Activated T-cell treated with anti-CD3 and anti-CD28 coated beads, Interleukin-2, amount 50 U/mL, for 4 hours (primary cell): ENCODE data around the gene IQCE. TPM values are rescaled to one million over a fixed set of nuclear protein-coding genes. Genes with fewer than 3 reads are reported as not detected.

ENCODE experiments used
- ATAC-seq, 2 donors: fragments of 200-7000 bp; cut with Tn5 transposase; one replicate each; pipeline ENCODE4 v1.10.0; 2021
- DNase-seq: peaks from one replicate; pipeline ENCODE4 v3.0.0-alpha.2; 2020
- H3K27me3 Mint-ChIP-seq: one replicate; pipeline ENCODE4 v1.8.0; 2021; ENCODE audit warnings: low read depth, mixed read lengths
- H3K36me3 Mint-ChIP-seq: one replicate; pipeline ENCODE4 v1.8.0; 2022; ENCODE audit warnings: mixed read lengths; ENCODE audit not compliant: insufficient read depth
- H3K4me1 Mint-ChIP-seq: one replicate; pipeline ENCODE4 v1.8.0; 2021; ENCODE audit warnings: low read depth, mixed read lengths
- H3K4me3 Mint-ChIP-seq: one replicate; pipeline ENCODE4 v1.8.0; 2021; ENCODE audit warnings: mild to moderate bottlenecking, moderate library complexity, mixed read lengths
- H3K9me3 Mint-ChIP-seq: one replicate; pipeline ENCODE4 v1.8.0; 2021; ENCODE audit warnings: mixed read lengths
- total RNA-seq, 3 donors: library from RNA; stranded (reverse); gene quantifications; one replicate each; pipeline ENCODE4 v1.2.1, GENCODE V29; 2021

IQCE gene
- total RNA-seq, 3 donors from 2014 or later, result 8.9 to 10.4 (median 9.0) TPM

DNA sequence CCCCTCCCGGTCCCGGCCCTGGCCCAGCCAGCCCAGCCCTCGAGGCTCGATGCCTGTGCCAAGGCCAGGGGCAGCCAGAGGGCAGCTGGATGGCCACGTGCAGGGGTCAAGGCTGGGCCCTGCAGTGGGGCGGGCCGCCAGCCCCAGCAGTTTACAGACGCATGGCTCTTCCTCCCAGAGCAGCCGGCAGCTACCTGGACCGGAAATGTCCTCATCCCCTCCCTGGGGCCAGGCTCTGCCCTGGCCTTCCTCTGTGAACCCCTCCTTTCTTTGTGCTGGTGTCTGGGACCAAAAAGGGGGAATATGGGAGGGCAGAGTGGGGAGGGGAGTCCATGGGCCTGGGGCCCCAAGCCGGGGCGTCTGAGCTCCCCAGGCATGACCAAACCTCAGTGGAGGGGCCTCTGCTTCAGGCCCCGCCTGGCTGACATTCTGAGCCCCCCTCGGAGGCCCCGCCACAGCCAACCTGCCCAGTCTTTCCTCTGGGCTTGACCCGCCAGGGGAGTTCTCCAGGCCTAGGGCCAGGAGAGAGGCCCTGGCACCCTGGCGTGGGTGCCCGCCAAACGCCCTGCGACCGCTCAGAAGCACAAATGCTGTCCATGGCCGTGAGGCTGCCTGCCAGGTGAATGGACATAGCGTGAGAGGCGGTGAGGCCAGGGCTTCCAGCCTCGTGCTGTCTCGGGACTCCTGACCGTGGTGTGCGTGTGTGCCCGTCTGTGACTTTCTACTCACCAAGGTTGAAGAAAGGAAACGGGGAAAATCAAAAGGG, 104.5 kb downstream of the IQCE start:
- Mint-ChIP-seq H3K9me3 (no peaks in the 10 kb centered on the region), H3K36me3 (no peaks in the 10 kb centered on the region), H3K27me3 (peaks cover 5% of the 10 kb centered on the region), H3K4me3 (no peak overlapping the region), H3K4me1 (no peaks in the 10 kb centered on the region)
- DNase-seq, result no peak
- no peak for ATAC-seq

DNA sequence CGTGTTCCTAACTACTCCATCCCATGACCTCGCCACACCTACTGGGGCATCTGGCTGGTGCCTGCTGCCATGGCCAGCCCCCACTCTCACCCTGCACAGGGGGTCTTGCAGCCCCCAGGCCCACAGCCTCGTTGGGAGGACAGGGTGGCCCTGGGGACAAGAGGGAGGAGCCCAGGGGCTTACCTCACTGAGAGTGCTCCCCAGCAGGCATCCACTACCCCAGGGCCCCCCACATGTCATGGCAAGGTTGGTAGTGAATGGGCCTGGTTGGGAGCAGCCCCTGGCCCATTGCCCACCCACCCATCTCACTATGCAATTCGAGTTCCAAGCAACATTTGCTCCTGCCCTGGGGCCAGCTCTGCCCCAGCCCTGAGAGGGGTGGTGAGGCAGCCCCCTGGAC, 105.2 kb downstream of the IQCE start:
- no peaks in the 10 kb centered on the region for H3K9me3 Mint-ChIP-seq
- H3K27me3 Mint-ChIP-seq, result peaks cover 7% of the 10 kb centered on the region
- no peak for ATAC-seq
- no peak for DNase-seq
- H3K4me1 Mint-ChIP-seq, result no peaks in the 10 kb centered on the region
- H3K4me3 Mint-ChIP-seq, result no peak overlapping the region
- no peaks in the 10 kb centered on the region for H3K36me3 Mint-ChIP-seq

Other genes starting within 250 kb of the IQCE start
- gene SNX8, start 244.5 kb upstream of the IQCE start, total RNA-seq, result 10 to 100 TPM; 51.9 to 54.0 (median 53.9) TPM
- 100 to 1,000 TPM; 448 to 483 (median 474) TPM for gene EIF3B, start 204.2 kb upstream of the IQCE start, total RNA-seq
- gene CHST12, start 155.4 kb upstream of the IQCE start, total RNA-seq, result 1 to 10 TPM; 4.9 to 6.5 (median 5.9) TPM
- gene GRIFIN, start 82.6 kb upstream of the IQCE start, total RNA-seq, result not detected
- 10 to 100 TPM; 16.1 to 17.7 (median 17.7) TPM for gene LFNG, start 39.2 kb upstream of the IQCE start, total RNA-seq
- 10 to 100 TPM; 40.7 to 55.0 (median 42.6) TPM for gene BRAT1, start 3.5 kb upstream of the IQCE start, total RNA-seq
- 10 to 100 TPM; 13.4 to 17.3 (median 15.2) TPM for gene TTYH3, start 73.0 kb downstream of the IQCE start, total RNA-seq
- gene AMZ1, start 129.2 kb downstream of the IQCE start, total RNA-seq, result under 1 TPM in 1 of 3 donors, not detected in 2; 0.03 TPM